IPS-20b (cell line): Measurements from ENCODE around the gene PTPRN2.

Source experiments
- H3K27ac ChIP-seq: one replicate; pipeline ENCODE4 v1.5.1; 2013; ENCODE audit warnings: low read length
- H3K27me3 ChIP-seq: 2 replicates; pipeline ENCODE4 v1.6.1; 2013; ENCODE audit warnings: mild to moderate bottlenecking, low read length, inconsistent platforms; ENCODE audit not compliant: insufficient read depth
- H3K36me3 ChIP-seq: 2 replicates; pipeline ENCODE4 v1.6.1; 2013; ENCODE audit warnings: low read depth, mild to moderate bottlenecking, inconsistent platforms, low read length, moderate library complexity; ENCODE audit not compliant: insufficient read depth
- H3K4me1 ChIP-seq: 2 replicates; pipeline ENCODE4 v1.6.1; 2013; ENCODE audit warnings: mild to moderate bottlenecking, control low read depth, inconsistent platforms, low read length, moderate library complexity; ENCODE audit not compliant: insufficient read depth
- H3K4me3 ChIP-seq: 2 replicates; pipeline ENCODE4 v1.5.1; 2013; ENCODE audit warnings: mild to moderate bottlenecking, low read length, inconsistent platforms
- H3K9ac ChIP-seq: 2 replicates; pipeline ENCODE4 v1.6.1; 2013; ENCODE audit warnings: low read depth, mild to moderate bottlenecking, inconsistent platforms, low read length, moderate library complexity
- H3K9me3 ChIP-seq: 2 replicates; pipeline ENCODE4 v1.6.1; 2013; ENCODE audit warnings: mild to moderate bottlenecking, low read depth, low read length, inconsistent platforms; ENCODE audit not compliant: insufficient read depth

PTPRN2 gene

GRCh38 chr7:158584407-158584806 lies 3.2 kb downstream of the PTPRN2 start:
- H3K4me1 ChIP-seq, result no peaks in the 10 kb centered on the region
- no peak overlapping the region for H3K9ac ChIP-seq
- H3K4me3 ChIP-seq, result no peak overlapping the region
- H3K36me3 ChIP-seq, result no peaks in the 10 kb centered on the region
- H3K27ac ChIP-seq, result no peak overlapping the region
- H3K9me3 ChIP-seq, result peaks cover 14% of the 10 kb centered on the region
- peaks cover 57% of the 10 kb centered on the region for H3K27me3 ChIP-seq

- no peak overlapping the region for H3K27ac ChIP-seq
- H3K9me3 ChIP-seq, result peaks cover 20% of the 10 kb centered on the region
These were observed 3.8 kb downstream of the PTPRN2 start for GRCh38 chr7:158583810-158584209.

DNA sequence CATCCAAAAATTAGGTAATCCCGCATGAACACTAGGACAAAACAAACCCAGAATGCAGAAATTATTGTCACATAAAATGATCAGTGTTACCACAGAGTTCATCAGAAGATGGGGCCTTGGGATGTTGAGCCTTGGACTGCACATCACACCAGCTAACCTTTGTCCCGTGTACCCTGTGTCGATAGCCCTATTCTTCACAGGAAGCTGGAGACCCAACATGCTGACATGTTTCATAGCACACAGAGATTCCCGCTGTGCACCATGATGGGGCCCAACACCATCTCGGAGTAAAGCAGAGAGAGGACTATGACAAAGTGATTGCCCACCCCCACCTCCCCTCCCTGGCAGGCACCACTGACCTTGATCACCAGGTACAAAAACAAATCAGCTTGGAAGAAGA lies 4.5 kb downstream of the PTPRN2 start:
- Histone ChIP-seq H3K36me3 (no peaks in the 10 kb centered on the region), H3K9me3 (peaks cover 21% of the 10 kb centered on the region), H3K27me3 (peaks cover 44% of the 10 kb centered on the region), H3K4me3 (no peak overlapping the region), H3K27ac (no peak overlapping the region), H3K9ac (no peak overlapping the region), H3K4me1 (no peaks in the 10 kb centered on the region)

More at GRCh38 chr7:158583810-158584209, 3.8 kb downstream of the PTPRN2 start:
- H3K27me3 ChIP-seq, result peaks cover 51% of the 10 kb centered on the region
- H3K36me3 ChIP-seq, result no peaks in the 10 kb centered on the region
- H3K4me3 ChIP-seq, result no peak overlapping the region
- H3K4me1 ChIP-seq, result no peaks in the 10 kb centered on the region
- H3K9ac ChIP-seq, result no peak overlapping the region

- peaks cover 21% of the 10 kb centered on the region for H3K9me3 ChIP-seq
- no peak overlapping the region for H3K9ac ChIP-seq
- H3K27me3 ChIP-seq, result peaks cover 41% of the 10 kb centered on the region
- no peaks in the 10 kb centered on the region for H3K36me3 ChIP-seq
- no peak overlapping the region for H3K4me3 ChIP-seq
- H3K27ac ChIP-seq, result no peak overlapping the region
- no peaks in the 10 kb centered on the region for H3K4me1 ChIP-seq
These were observed 5.5 kb downstream of the PTPRN2 start for GRCh38 chr7:158582089-158582456.

DNA sequence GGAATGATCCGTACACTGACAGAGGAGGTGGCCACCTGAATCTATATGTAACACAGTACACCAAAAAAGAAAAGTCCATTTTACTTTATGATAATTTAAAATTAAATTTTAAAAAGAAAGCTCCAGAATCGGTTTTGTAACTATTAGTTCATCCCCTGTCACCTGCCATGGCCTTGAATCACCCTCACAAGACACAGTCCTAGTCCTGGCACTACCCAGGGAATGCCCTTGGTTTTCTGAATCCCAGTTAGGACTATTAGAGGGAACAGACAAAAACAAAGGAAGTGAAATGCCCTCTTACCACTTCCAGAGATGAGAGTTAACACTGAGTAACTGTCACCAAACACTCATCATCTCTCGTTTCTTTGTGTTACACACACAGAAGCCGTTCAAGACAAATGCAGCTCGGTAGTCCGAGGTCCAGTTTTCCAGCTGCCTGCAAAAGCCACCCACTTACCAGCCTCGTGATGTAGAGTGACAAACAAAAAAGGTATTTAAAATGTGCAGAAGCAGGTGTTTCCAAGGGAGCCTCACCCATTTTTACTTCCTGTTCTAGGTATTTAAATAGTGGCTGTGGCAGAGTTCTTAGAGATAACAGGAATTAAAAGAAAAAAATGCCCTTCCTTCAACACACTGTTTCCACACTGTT lies 6.1 kb downstream of the PTPRN2 start:
- no peaks in the 10 kb centered on the region for H3K36me3 ChIP-seq
- H3K9ac ChIP-seq, result no peak overlapping the region
- no peak overlapping the region for H3K4me3 ChIP-seq
- no peaks in the 10 kb centered on the region for H3K4me1 ChIP-seq
- peaks cover 21% of the 10 kb centered on the region for H3K9me3 ChIP-seq
- no peak overlapping the region for H3K27ac ChIP-seq
- peaks cover 38% of the 10 kb centered on the region for H3K27me3 ChIP-seq

GRCh38 chr7:158579662-158580646 lies 7.7 kb downstream of the PTPRN2 start:
- no peak overlapping the region for H3K27ac ChIP-seq
- H3K4me1 ChIP-seq, result no peaks in the 10 kb centered on the region
- H3K9me3 ChIP-seq, result peaks cover 21% of the 10 kb centered on the region
- no peak overlapping the region for H3K4me3 ChIP-seq
- peaks cover 22% of the 10 kb centered on the region for H3K27me3 ChIP-seq
- no peak overlapping the region for H3K9ac ChIP-seq
- H3K36me3 ChIP-seq, result no peaks in the 10 kb centered on the region

DNA sequence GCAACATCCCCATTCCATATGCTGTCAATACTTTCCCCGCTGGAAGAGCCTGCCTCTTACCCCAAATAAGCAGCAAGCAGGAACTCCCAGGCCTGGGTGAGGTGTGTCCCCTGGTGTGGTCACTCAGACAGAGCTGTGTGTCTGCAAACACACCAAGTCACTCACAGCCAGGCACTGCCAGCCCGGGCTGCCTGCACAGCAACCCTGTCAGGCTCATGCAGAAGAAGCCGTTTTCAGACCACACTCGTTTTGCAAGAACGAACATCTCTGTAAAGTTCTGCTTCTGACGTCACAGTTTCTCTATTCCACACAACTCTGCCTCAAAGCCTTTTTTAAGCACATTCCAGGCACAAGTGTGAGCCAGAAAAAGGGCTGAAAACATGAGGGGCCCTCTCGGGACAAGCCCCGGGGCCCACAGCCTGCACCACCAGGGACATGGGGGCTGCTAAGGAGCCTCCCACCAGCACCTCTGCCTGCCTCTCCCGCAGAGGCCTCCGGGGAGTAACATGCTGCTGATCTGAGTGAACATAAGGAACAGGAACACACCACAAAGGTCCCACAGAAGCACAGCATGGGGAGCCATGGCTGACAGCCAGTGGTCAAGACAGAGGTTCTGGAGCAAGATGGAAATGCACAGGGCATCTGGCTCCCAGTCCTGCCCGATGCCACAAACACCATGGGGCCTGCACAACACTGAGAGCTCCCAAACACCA lies 11.4 kb downstream of the PTPRN2 start:
- Histone ChIP-seq H3K4me1 (no peaks in the 10 kb centered on the region), H3K36me3 (no peaks in the 10 kb centered on the region), H3K27ac (no peak overlapping the region), H3K4me3 (no peak overlapping the region), H3K9me3 (peaks cover 21% of the 10 kb centered on the region), H3K27me3 (no peaks in the 10 kb centered on the region), H3K9ac (no peak overlapping the region)

GRCh38 chr7:158574308-158575036 lies 13.2 kb downstream of the PTPRN2 start:
- Histone ChIP-seq H3K9ac (no peak overlapping the region), H3K36me3 (no peaks in the 10 kb centered on the region), H3K27me3 (peaks cover 11% of the 10 kb centered on the region; the same call in 1 of the 2 replicates), H3K4me3 (no peak overlapping the region), H3K4me1 (no peaks in the 10 kb centered on the region), H3K27ac (no peak overlapping the region), H3K9me3 (peaks cover 7% of the 10 kb centered on the region)

DNA sequence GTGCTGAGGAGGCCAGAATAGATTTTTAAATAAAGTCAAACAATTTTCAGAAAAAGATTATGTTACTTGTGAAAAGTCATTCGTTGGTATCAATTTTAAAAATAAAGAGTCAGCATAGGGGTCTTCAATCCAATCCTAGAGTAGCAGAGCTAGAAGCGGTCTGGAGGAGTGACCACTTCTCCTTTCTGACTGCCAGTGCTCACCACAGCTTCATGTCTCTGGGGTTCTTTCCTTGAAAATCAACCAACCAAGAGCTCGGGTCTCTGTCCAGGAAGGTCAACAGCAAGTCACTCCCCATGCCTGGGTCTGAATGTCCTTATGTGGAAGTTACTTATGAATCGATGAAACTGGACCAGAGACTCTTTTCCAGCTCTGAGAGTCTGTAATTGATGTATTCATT lies 14.3 kb downstream of the PTPRN2 start:
- Histone ChIP-seq H3K4me3 (no peak overlapping the region), H3K36me3 (no peaks in the 10 kb centered on the region), H3K9ac (no peak overlapping the region), H3K9me3 (no peaks in the 10 kb centered on the region), H3K27ac (no peak overlapping the region), H3K4me1 (no peaks in the 10 kb centered on the region), H3K27me3 (peaks cover 11% of the 10 kb centered on the region; the same call in 1 of the 2 replicates)

GRCh38 chr7:158572000-158572828 lies 15.4 kb downstream of the PTPRN2 start:
- Histone ChIP-seq H3K4me1 (no peaks in the 10 kb centered on the region; the same call in 1 of the 2 replicates), H3K9me3 (no peaks in the 10 kb centered on the region), H3K9ac (no peak overlapping the region), H3K36me3 (no peaks in the 10 kb centered on the region), H3K4me3 (no peak overlapping the region), H3K27ac (no peak overlapping the region), H3K27me3 (peaks cover 11% of the 10 kb centered on the region; the same call in 1 of the 2 replicates)
